K562 (cell line): ENCODE data around the gene EDN2. TPM values are rescaled to one million over a fixed set of nuclear protein-coding genes. Genes with fewer than 3 reads are reported as not detected.

Source experiments
- CUX1 ChIP-seq: fragments of 200-800 bp; sonication (Bioruptor generic); IDR thresholded peaks from 2 replicates; pipeline ENCODE4 v1.6.1; 2016; ENCODE audit warnings: missing genetic modification characterization, missing compliant biosample characterization
- FOXM1 ChIP-seq, 2 experiments: fragments of 450-650 bp in 1 of 2; sonication (generic) in 1 of 2; formaldehyde crosslinking in 1 of 2; IDR thresholded peaks; 2 replicates each; pipeline versions ENCODE4 v1.6.1 to v1.9.0; 2017 to 2022; ENCODE audit warnings: low read depth in 2 of 2, mild to moderate bottlenecking in 2 of 2, missing genetic modification reagents in 1 of 2, moderate library complexity in 1 of 2
- FOXP1 ChIP-seq: sonication (generic); formaldehyde crosslinking; IDR thresholded peaks from 2 replicates; pipeline ENCODE4 v1.8.0; 2022; ENCODE audit warnings: mild to moderate bottlenecking, missing genetic modification reagents
- HDAC8 ChIP-seq: fragments of 450-650 bp; IDR thresholded peaks from 2 replicates; pipeline ENCODE4 v1.6.1; 2016; ENCODE audit warnings: mild to moderate bottlenecking, missing genetic modification characterization, moderate library complexity, missing compliant biosample characterization
- ILK ChIP-seq: fragments of 450-650 bp; IDR thresholded peaks from 2 replicates; pipeline ENCODE4 v1.6.1; 2016; ENCODE audit warnings: missing genetic modification characterization, low read depth, mild to moderate bottlenecking, missing compliant biosample characterization, moderate library complexity, borderline replicate concordance
- JUN ChIP-seq, 2 experiments: sonication (generic) in 1 of 2; formaldehyde crosslinking in 1 of 2; IDR thresholded peaks; 2 replicates each; pipeline versions ENCODE4 v1.6.1 to v1.8.0; 2012 to 2022; ENCODE audit warnings: borderline replicate concordance in 2 of 2, mild to moderate bottlenecking in 2 of 2, improper control_type of control experiment in 1 of 2, low read depth in 1 of 2, low read length in 1 of 2, missing genetic modification reagents in 1 of 2
- LCOR ChIP-seq: sonication (generic); formaldehyde crosslinking; IDR thresholded peaks from 2 replicates; pipeline ENCODE4 v1.8.0; 2022; ENCODE audit warnings: mild to moderate bottlenecking, missing genetic modification reagents
- PTTG1 ChIP-seq: fragments of 450-650 bp; IDR thresholded peaks from 2 replicates; pipeline ENCODE4 v1.6.1; 2016; ENCODE audit warnings: low read depth, mild to moderate bottlenecking, missing genetic modification characterization, missing compliant biosample characterization
- SRF ChIP-seq, 2 experiments: fragments of 250-450, 450-650 bp in 1 of 2; sonication (Bioruptor Pico) in 1 of 2; sonication (generic) in 1 of 2; formaldehyde crosslinking; IDR thresholded peaks; 2 replicates each; pipeline versions ENCODE4 v1.5.0 to v1.5.1; 2020 to 2022; ENCODE audit warnings: mild to moderate bottlenecking in 1 of 2, missing genetic modification reagents in 1 of 2
- TEAD4 ChIP-seq, 2 experiments: sonication (generic) in 1 of 2; formaldehyde crosslinking in 1 of 2; IDR thresholded peaks; 2 replicates each; pipeline versions ENCODE4 v1.6.1 to v1.8.0; 2012 to 2022; ENCODE audit warnings: borderline replicate concordance in 1 of 2, inconsistent platforms in 1 of 2, low read length in 1 of 2, mild to moderate bottlenecking in 1 of 2, missing genetic modification reagents in 1 of 2
- ZBTB7A ChIP-seq: IDR thresholded peaks from 2 replicates; pipeline ENCODE4 v1.6.1; 2011; ENCODE audit warnings: low read depth, mild to moderate bottlenecking, low read length, moderate library complexity, borderline replicate concordance; ENCODE audit not compliant: control insufficient read depth
- ZFPM2 ChIP-seq: fragments of 250-450 bp; sonication (Bioruptor Pico); IDR thresholded peaks from 2 replicates; pipeline ENCODE4 v1.5.1; 2022; ENCODE audit warnings: mild to moderate bottlenecking
- ZNF436 ChIP-seq: fragments of 250-450, 450-650 bp; sonication (Bioruptor Pico); formaldehyde crosslinking; IDR thresholded peaks from 2 replicates; pipeline ENCODE4 v1.7.0; 2020; ENCODE audit warnings: mild to moderate bottlenecking
- ZNF551 ChIP-seq: fragments of 250-450 bp; sonication (Bioruptor Pico); IDR thresholded peaks from 2 replicates; pipeline ENCODE4 v1.5.0; 2021; ENCODE audit warnings: mild to moderate bottlenecking, moderate library complexity
- polyA plus RNA-seq, 8 experiments: library from polyadenylated mRNA; depleted of rRNA in 4 of 8; stranded (reverse) in 5 of 8; unstranded in 3 of 8; fragments of >200 nt; fragmentation: Nextera tagmentation in 2 of 8; fragmentation: Illumina TruSeq in 1 of 8; extraction: Ambion mirVana in 2 of 8; extraction: Trizol in 1 of 8; gene quantifications; 2 replicates each; pipeline versions ENCODE4 v1.2.1 to v1.2.3, GENCODE V29; 2011 to 2014; ENCODE audit warnings: inconsistent platforms in 1 of 8, missing spikeins in 1 of 8
- total RNA-seq, 7 experiments: library from RNA; depleted of rRNA in 6 of 7; stranded (reverse); fragments of >200 nt in 6 of 7; fragmentation: Illumina TruSeq in 2 of 7; extraction: Trizol in 2 of 7; gene quantifications; 2 replicates each; pipeline versions ENCODE4 v1.2.1 to v1.2.3, GENCODE V29; 2011 to 2021; ENCODE audit warnings: low replicate concordance in 1 of 7
- TF ChIP-seq, protein P1 (sequence below): fragments of 250-450 bp; sonication (Bioruptor Pico); IDR thresholded peaks from 2 replicates; pipeline ENCODE4 v1.9.0; 2021; ENCODE audit warnings: mild to moderate bottlenecking, inconsistent platforms
- TF ChIP-seq, protein P2 (sequence below): fragments of 450-650 bp; formaldehyde crosslinking; IDR thresholded peaks from 2 replicates; pipeline ENCODE4 v1.4.0; 2022; ENCODE audit warnings: missing genetic modification characterization

EDN2 gene
- total and polyA plus RNA-seq, 9 of the 15 experiments (the other 6 are each of a cell fraction or from before 2014, with no cell fraction given) = not detected

GRCh38 chr1:41485605-41486004 is 1.1 kb upstream of the EDN2 start (continued):
- TF ChIP-seq CUX1 (CRISPR knock-in tag) (no peak), PTTG1 (no peak), LCOR (CRISPR knock-in tag) (no peak), FOXM1 (IDR thresholded peaks at IDR 0.05; ENCODE audit: low read depth) (no peak), FOXM1 (CRISPR knock-in tag; IDR thresholded peaks at IDR 0.05; ENCODE audit: low read depth) (no peak), ZBTB7A (no peak), ZFPM2 (no peak), JUN (IDR thresholded peaks at IDR 0.05; ENCODE audit: borderline replicate concordance, low read depth, low read length) (peak; percentile 71; the same call in 1 of the 2 replicates), JUN (CRISPR knock-in tag; IDR thresholded peaks at IDR 0.05; ENCODE audit: borderline replicate concordance) (no peak), ZNF551 (no peak), SRF (CRISPR knock-in tag; IDR thresholded peaks at IDR 0.05) (no peak), ZNF436 (CRISPR knock-in tag) (no peak), ILK (no peak), HDAC8 (tag) (no peak), FOXP1 (CRISPR knock-in tag) (no peak), TEAD4 (IDR thresholded peaks at IDR 0.05; ENCODE audit: low read length) (no peak), TEAD4 (CRISPR knock-in tag; IDR thresholded peaks at IDR 0.05; ENCODE audit: borderline replicate concordance) (no peak)
- TF ChIP-seq, protein P1, sequence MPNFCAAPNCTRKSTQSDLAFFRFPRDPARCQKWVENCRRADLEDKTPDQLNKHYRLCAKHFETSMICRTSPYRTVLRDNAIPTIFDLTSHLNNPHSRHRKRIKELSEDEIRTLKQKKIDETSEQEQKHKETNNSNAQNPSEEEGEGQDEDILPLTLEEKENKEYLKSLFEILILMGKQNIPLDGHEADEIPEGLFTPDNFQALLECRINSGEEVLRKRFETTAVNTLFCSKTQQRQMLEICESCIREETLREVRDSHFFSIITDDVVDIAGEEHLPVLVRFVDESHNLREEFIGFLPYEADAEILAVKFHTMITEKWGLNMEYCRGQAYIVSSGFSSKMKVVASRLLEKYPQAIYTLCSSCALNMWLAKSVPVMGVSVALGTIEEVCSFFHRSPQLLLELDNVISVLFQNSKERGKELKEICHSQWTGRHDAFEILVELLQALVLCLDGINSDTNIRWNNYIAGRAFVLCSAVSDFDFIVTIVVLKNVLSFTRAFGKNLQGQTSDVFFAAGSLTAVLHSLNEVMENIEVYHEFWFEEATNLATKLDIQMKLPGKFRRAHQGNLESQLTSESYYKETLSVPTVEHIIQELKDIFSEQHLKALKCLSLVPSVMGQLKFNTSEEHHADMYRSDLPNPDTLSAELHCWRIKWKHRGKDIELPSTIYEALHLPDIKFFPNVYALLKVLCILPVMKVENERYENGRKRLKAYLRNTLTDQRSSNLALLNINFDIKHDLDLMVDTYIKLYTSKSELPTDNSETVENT (CRISPR knock-in tag) = no peak
- TF ChIP-seq, protein P2, sequence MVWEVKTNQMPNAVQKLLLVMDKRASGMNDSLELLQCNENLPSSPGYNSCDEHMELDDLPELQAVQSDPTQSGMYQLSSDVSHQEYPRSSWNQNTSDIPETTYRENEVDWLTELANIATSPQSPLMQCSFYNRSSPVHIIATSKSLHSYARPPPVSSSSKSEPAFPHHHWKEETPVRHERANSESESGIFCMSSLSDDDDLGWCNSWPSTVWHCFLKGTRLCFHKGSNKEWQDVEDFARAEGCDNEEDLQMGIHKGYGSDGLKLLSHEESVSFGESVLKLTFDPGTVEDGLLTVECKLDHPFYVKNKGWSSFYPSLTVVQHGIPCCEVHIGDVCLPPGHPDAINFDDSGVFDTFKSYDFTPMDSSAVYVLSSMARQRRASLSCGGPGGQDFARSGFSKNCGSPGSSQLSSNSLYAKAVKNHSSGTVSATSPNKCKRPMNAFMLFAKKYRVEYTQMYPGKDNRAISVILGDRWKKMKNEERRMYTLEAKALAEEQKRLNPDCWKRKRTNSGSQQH (CRISPR knock-in tag) = no peak
